GM19043 (cell line): ENCODE data around the gene ACSM3.
"Not testable (repeated sequence)": the region's sequence is repeated elsewhere in the genome, so short reads cannot be mapped to it uniquely, and the experiment has no call there.

ENCODE experiments used
- ATAC-seq: cut with Tn5 transposase; IDR thresholded peaks from one replicate; pipeline ENCODE4 v1.9.1; 2021; ENCODE audit warnings: low read depth; ENCODE audit not compliant: unreplicated experiment

ACSM3 gene

DNA sequence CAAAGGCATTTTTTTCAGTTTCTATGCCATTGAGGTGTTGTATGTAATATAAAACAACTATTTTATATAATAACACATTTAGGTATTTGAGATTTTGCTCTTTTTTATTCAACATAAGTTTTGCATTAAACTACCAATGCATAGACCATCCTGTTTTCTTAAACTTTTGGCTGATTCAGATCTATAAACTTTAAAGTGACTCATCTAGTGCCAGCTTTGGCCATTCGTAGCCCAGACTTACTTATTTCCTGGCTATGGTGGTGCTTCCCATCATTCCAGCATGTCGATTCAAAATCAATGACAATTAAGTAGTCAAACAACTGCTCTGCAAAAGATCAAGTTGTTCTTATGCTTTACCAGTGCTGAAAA is 39.4 kb downstream of the ACSM3 start:
- ATAC-seq: no peak

DNA sequence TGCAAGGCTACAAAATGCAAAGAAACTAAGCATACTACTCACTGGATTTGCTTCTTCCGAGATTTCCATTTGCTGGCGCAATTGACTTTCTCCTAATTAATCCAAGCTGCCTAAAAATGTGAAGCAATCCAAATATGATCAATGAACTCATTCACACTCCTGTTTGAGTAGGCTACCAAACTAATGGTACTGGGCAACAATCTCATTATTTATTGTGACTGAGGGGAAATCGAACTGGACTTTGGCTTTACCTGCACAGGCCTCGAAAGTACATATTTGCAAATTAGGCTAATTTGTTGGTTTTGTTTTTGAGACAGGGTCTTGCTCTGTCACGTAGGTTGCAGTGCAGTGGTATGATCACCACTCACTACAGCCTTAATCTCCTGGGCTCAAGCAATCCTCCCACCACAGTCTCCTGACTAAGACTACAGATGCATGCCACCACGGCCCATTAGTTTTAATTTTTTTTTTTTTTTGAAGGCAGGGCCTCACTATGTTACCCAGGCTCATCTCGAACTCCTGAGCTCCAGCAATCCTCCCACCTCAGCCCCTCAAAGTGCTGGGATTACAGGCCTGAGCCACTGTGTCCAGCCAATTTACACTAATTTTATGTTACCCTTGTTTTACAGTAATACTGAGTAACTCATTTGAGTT is 39.9 kb downstream of the ACSM3 start:
- no peak for ATAC-seq

DNA sequence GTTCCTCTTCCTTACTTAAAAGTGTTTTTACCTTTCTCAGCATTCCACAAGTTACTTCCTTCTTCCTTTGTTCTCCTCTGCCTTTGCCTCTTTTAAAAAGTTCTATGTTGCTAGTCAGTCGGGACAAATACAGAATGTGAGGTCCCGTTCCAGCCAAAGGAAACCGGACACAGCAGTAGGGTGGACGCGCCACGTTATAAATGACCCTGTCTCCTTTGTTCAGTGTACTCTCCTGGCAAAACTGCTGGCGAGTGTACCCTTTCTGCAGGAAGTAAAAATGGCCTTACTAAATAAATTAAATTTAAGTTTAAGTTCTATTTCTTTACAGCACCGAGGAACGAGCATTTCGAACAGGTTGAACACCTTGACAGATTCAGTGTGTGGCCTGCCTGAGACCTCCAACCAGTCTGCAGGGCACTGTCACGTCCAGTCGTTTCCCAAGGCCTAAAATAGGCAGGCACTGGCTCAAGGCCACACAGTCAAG is 41.9 kb downstream of the ACSM3 start:
- ATAC-seq: not testable (repeated sequence)

- peak; percentile 65 for ATAC-seq
Measured at GRCh38 chr16:20806168-20807050, 42.6 kb downstream of the ACSM3 start, which contains the start of the genes ERI2 and REXO5. Gene ERI2, minus strand, starts transcription at chr16:20806472. Its CDS starts 42 bp downstream, at chr16:20806430. Gene REXO5, plus strand, starts transcription at chr16:20806527. Its CDS starts 427 bp downstream, at chr16:20806954.

DNA sequence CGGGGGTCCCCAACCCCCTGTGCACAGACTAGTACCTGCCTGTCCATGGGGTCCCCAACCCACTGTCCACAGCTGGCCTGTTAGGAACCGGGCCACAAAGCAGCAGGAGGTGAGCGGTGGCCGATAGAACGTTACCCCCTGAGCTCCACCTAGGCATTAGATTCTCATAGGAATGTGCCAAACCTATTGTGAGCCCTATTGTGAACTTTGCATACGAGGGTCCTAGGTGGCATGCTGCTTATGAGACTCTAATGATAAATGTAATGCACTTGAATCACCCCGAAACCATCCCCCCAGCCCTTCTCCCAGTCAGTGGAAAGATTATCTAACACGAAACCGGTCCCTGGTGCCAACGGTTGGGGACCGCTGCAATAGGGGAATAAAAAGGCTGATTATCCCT is 44.0 kb downstream of the ACSM3 start:
- no peak for ATAC-seq

- no peak for ATAC-seq
Measured at GRCh38 chr16:20811889-20812439, 48.1 kb downstream of the ACSM3 start.

GRCh38 chr16:20812510-20812909 is 48.7 kb downstream of the ACSM3 start:
- ATAC-seq: no peak

DNA sequence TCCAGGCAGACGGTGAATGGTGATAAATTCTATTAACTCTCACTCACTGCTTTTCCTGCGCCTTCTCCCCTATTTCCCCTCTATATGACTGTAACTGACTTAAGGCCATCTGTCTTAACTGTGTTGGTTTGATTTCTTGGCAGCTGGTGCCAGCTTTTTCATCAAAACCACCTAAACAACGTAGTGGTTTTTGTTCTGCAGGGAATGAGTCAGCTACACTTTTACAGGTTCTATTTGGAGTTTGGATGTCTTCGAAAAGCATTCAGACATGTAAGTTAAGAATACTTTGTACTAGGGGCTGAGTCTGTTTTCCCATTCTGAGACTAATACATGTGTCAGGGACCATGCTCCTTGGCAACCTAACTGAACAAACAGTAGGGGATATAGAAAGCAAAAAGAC is 51.0 kb downstream of the ACSM3 start:
- no peak for ATAC-seq

- ATAC-seq: no peak
Measured at GRCh38 chr16:20818929-20819585, 55.2 kb downstream of the ACSM3 start.

- no peak for ATAC-seq
Measured at GRCh38 chr16:20821682-20822081, 57.9 kb downstream of the ACSM3 start.

GRCh38 chr16:20822521-20823325 is 58.9 kb downstream of the ACSM3 start:
- no peak for ATAC-seq

- ATAC-seq: no peak
Measured at GRCh38 chr16:20826039-20826566, 62.3 kb downstream of the ACSM3 start.

- ATAC-seq: no peak
Measured at GRCh38 chr16:20829536-20829935, 65.7 kb downstream of the ACSM3 start.

DNA sequence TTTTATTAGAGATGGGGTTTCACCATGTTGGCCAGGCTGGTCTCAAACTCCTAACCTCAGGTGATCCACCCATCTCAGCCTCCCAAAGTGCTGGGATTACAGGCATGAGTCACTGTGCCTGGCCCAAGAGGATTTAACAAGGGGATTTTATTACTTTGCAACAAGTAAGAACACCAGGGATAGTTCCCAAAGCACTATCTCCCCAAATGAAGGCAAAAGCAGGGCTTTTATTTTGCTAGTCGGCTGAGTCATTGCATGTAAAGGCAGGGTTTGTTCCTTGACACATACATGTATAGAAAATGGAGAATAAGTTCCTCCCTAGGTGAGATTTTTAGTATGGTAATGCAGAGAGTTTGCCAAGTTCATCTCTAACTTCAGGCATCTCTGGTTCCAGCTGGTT is 66.6 kb downstream of the ACSM3 start:
- no peak for ATAC-seq

DNA sequence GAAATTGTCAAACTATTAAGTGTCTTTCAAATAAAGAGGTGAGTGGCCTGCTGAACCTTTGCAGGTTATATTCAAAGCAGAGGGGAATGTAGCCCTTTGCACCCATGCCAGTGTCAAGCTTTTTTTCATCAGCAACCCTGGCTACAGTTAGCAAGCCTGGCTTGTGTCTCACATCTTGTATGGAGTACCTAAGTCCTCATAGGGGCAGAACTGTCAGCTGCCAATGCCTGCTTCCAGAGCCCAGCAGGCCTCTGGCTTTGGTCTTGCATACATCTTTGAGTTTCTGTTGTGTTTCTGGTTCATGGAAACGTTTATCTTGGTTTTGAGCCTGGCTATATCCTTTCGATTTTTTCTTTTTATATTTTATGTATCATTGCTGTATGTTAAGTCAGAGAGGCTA is 69.3 kb downstream of the ACSM3 start:
- no peak for ATAC-seq

- no peak for ATAC-seq
Measured at GRCh38 chr16:20838240-20838639, 74.4 kb downstream of the ACSM3 start.

- ATAC-seq: no peak
Measured at GRCh38 chr16:20839504-20839903, 75.7 kb downstream of the ACSM3 start.

GRCh38 chr16:20844054-20844453 is 80.2 kb downstream of the ACSM3 start:
- ATAC-seq: no peak

- ATAC-seq: no peak
Measured at GRCh38 chr16:20844588-20844987, 80.8 kb downstream of the ACSM3 start.

GRCh38 chr16:20846030-20846429 is 82.2 kb downstream of the ACSM3 start:
- no peak for ATAC-seq
